Measurements from ENCODE around the gene IMMP2L. TPM values are rescaled to one million over a fixed set of nuclear protein-coding genes. Genes with fewer than 3 reads are reported as not detected.

Gene IMMP2L
- total and polyA plus RNA-seq, 2 of the 8 experiments (the other 6 are each of a cell fraction or from before 2014, with no cell fraction given), result 2.3 to 10.1 TPM

- H3K4me3 ChIP-seq (ENCODE audit: extremely low read depth in 1 of 4, insufficient read depth in 2 of 4, low read depth in 3 of 4, low read length in 4 of 4), result no peak overlapping the region
- H3K14ac ChIP-seq (ENCODE audit: insufficient read length), result no peak overlapping the region
- H3K27me3 ChIP-seq (replicated peaks in 1 of 4; ENCODE audit: control insufficient read depth in 3 of 4, extremely low read depth in 1 of 4, insufficient read depth in 3 of 4, low read length in 3 of 4), result no peaks in the 10 kb centered on the region
- 89% methylated on average over 3 of the region's 3 CpGs; no CpG with 5 or more reads in 1 of the 2 experiments for WGBS, 2 experiments (ENCODE audit: extremely low coverage in 1 of 2, insufficient coverage in 1 of 2, insufficient read length in 1 of 2, insufficient replicate concordance in 2 of 2, low coverage in 1 of 2, low lambda C conversion rate in 2 of 2, missing lambda C conversion rate in 1 of 2)
- H3K79me1 ChIP-seq (ENCODE audit: low read depth, low read length), result no peaks in the 10 kb centered on the region
- no peak overlapping the region for H3K23ac ChIP-seq (ENCODE audit: insufficient read length)
- ChIA-PET CTCF (ENCODE audit: partially characterized antibody) (no interaction called here), POLR2A (ENCODE audit: partially characterized antibody) (no interaction called here)
- H2BK15ac ChIP-seq (ENCODE audit: low read length), result no peak overlapping the region
- no peak overlapping the region for H2BK120ac ChIP-seq (replicated peaks; ENCODE audit: low read depth, low read length)
- H4K5ac ChIP-seq (ENCODE audit: insufficient read length, low read depth, low read length), result no peak overlapping the region
- H3K23me2 ChIP-seq (ENCODE audit: low read depth, low read length), result no peaks in the 10 kb centered on the region
- no peak overlapping the region for H3K9ac ChIP-seq (replicated peaks in 1 of 4; ENCODE audit: extremely low read depth in 1 of 4, low read depth in 3 of 4, low read length in 3 of 4)
- TF ChIP-seq SRF (IDR thresholded peaks at IDR 0.05; ENCODE audit: low read depth, low read length) (no peak), RNF2 (IDR thresholded peaks at IDR 0.05; ENCODE audit: borderline replicate concordance, low read depth, low read length, missing control alignments, poor library complexity, severe bottlenecking) (no peak), RBBP5 (IDR thresholded peaks at IDR 0.05; ENCODE audit: borderline replicate concordance, low read depth, low read length) (no peak), MAFK (IDR thresholded peaks at IDR 0.05; ENCODE audit: low read depth, low read length) (no peak), KDM5A (IDR thresholded peaks at IDR 0.05; ENCODE audit: low read length) (no peak), NANOG (IDR thresholded peaks at IDR 0.05; ENCODE audit: insufficient read depth, low read depth, low read length, poor library complexity, severe bottlenecking) (no peak), ASH2L (IDR thresholded peaks at IDR 0.05; ENCODE audit: low read length) (no peak), POU5F1 (IDR thresholded peaks at IDR 0.05; ENCODE audit: low read depth, low read length) (no peak)
- no peaks in the 10 kb centered on the region for H3K36me3 ChIP-seq (ENCODE audit: control insufficient read depth in 2 of 4, insufficient read depth in 4 of 4, low read length in 3 of 4)
- H4K8ac ChIP-seq (ENCODE audit: extremely low read depth, insufficient read depth, low read length), result no peak overlapping the region
- no peak overlapping the region for H3K18ac ChIP-seq (ENCODE audit: extremely low read depth, low read length)
- DNase-seq (ENCODE audit: low read depth in 1 of 2, low spot score in 2 of 2), result no peak
- no peak overlapping the region for H2BK12ac ChIP-seq (ENCODE audit: low read depth, low read length)
- H2BK20ac ChIP-seq (ENCODE audit: low read length), result no peak overlapping the region
- H3K9me3 ChIP-seq (ENCODE audit: insufficient read depth in 2 of 2, low read depth in 1 of 2, low read length in 1 of 2), result no peaks in the 10 kb centered on the region
- no peak overlapping the region for H4K91ac ChIP-seq (replicated peaks; ENCODE audit: insufficient read length, low read length)
- H3K4ac ChIP-seq (replicated peaks; ENCODE audit: insufficient read length, low read depth, low read length), result no peak overlapping the region
- H3K27ac ChIP-seq (ENCODE audit: low read depth, low read length), result no peak overlapping the region
- H3K4me1 ChIP-seq (replicated peaks in 1 of 4; ENCODE audit: control insufficient read depth in 3 of 4, insufficient read depth in 4 of 4, low read length in 3 of 4), result peaks cover 0 to 8% (median 0%) of the 10 kb centered on the region in 4 experiments; a peak in 3 of 7 replicates
- no peak overlapping the region for H3K4me2 ChIP-seq (ENCODE audit: insufficient read depth in 1 of 2, low read depth in 2 of 2, low read length in 2 of 2)
- no peak overlapping the region for H2AFZ ChIP-seq (ENCODE audit: low read length)
- no peak overlapping the region for H2BK5ac ChIP-seq (ENCODE audit: low read depth, low read length)
- no peaks in the 10 kb centered on the region for H4K20me1 ChIP-seq (replicated peaks in 1 of 2; ENCODE audit: control insufficient read depth in 1 of 2, insufficient read depth in 2 of 2, low read length in 2 of 2)
- no peak for FAIRE-seq
- H3K79me2 ChIP-seq (ENCODE audit: control insufficient read depth in 1 of 2, insufficient read depth in 2 of 2, low read length in 2 of 2), result no peaks in the 10 kb centered on the region
- H3K56ac ChIP-seq (replicated peaks; ENCODE audit: insufficient read length, low read depth, low read length), result no peak overlapping the region
- H2AK5ac ChIP-seq (ENCODE audit: low read depth, low read length), result no peak overlapping the region
These were observed 453.8 kb downstream of the IMMP2L start for GRCh38 chr7:111108496-111108895.

All from H1 (cell line).